IPS DF 4.7 (cell line): ENCODE data around the gene CCL4.

Experiments used
- DNase-seq: peaks from one replicate; pipeline ENCODE4 v3.0.0-alpha.2; 2013; ENCODE audit warnings: low spot score; ENCODE audit errors: extremely low read depth

CCL4 gene

GRCh38 chr17:36142806-36143205, 39.2 kb downstream of the CCL4 start:
- DNase-seq: no peak

- DNase-seq: no peak
These were observed 40.4 kb downstream of the CCL4 start for GRCh38 chr17:36144014-36144413.

- DNase-seq: no peak
These were observed 41.5 kb downstream of the CCL4 start for GRCh38 chr17:36144981-36145729.

GRCh38 chr17:36147601-36148000, 44.0 kb downstream of the CCL4 start:
- no peak for DNase-seq

GRCh38 chr17:36148559-36149295, 45.1 kb downstream of the CCL4 start:
- DNase-seq: peak; percentile 25

GRCh38 chr17:36149296-36149820, 45.7 kb downstream of the CCL4 start:
- no peak for DNase-seq

- no peak for DNase-seq
These were observed 48.4 kb downstream of the CCL4 start for GRCh38 chr17:36151891-36152638.

- DNase-seq: no peak
These were observed 49.1 kb downstream of the CCL4 start for GRCh38 chr17:36152639-36153120.

- DNase-seq: no peak
These were observed 50.4 kb downstream of the CCL4 start for GRCh38 chr17:36153895-36154610.
